ENCODE results near the gene HIRA. TPM values are rescaled to one million over a fixed set of nuclear protein-coding genes. Genes with fewer than 3 reads are reported as not detected.

The HIRA gene
- total and polyA plus RNA-seq, 9 of the 15 experiments (the other 6 are each of a cell fraction or from before 2014, with no cell fraction given): 0.96 to 132 (median 58.4) TPM

DNA sequence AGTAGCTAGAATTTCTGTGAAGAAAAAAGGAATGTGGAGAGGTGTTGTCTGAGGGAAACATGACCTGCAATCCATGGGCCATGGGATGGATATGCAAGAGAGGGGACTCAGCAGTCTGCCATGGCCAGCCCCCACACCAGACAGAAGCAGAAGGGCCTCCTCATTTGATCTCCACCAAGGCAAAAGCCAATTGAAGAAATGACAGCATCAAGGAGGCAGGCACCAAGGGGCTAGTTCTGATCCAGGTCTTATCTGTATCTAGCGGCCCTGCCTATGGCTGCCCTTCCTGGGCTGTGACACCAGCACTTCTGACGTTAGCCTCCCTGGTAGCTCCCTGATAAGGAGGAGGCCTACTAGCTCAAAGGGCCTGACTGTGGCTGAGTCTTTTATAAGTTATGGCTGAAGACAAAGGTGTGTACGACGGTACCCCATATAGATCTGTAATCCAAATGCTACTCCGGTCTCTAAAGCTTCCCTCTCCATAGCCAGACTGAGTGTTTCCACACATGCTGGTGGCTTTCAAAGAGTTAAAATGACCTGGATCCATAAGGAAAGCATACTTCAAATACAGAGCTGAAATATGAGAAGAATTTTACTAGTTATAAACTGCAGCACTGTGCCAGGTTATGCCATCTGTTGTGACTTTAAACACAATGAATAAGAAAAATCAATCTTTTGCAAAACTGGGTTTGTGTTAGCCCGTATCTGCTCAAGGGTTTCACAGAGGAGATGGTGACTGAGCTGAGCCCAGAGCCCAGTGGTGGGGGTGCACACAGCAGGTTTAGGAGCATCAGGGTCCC, 34.4 kb downstream of the HIRA start (continued):
- TF ChIP-seq, protein P1, sequence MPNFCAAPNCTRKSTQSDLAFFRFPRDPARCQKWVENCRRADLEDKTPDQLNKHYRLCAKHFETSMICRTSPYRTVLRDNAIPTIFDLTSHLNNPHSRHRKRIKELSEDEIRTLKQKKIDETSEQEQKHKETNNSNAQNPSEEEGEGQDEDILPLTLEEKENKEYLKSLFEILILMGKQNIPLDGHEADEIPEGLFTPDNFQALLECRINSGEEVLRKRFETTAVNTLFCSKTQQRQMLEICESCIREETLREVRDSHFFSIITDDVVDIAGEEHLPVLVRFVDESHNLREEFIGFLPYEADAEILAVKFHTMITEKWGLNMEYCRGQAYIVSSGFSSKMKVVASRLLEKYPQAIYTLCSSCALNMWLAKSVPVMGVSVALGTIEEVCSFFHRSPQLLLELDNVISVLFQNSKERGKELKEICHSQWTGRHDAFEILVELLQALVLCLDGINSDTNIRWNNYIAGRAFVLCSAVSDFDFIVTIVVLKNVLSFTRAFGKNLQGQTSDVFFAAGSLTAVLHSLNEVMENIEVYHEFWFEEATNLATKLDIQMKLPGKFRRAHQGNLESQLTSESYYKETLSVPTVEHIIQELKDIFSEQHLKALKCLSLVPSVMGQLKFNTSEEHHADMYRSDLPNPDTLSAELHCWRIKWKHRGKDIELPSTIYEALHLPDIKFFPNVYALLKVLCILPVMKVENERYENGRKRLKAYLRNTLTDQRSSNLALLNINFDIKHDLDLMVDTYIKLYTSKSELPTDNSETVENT (CRISPR knock-in tag; IDR thresholded peaks at IDR 0.05): peak; percentile 27; the same call in 1 of the 2 replicates
- TF ChIP-seq ZNF695 (CRISPR knock-in tag; IDR thresholded peaks at IDR 0.05) (no peak), BACH1 (tag; IDR thresholded peaks at IDR 0.05) (peak; percentile 69), CHD2 (IDR thresholded peaks at IDR 0.05; ENCODE audit: low read depth, low read length) (0 out of 2 replicates have a peak, but pooled peaks have one; percentile 51), CXXC5 (CRISPR knock-in tag; IDR thresholded peaks at IDR 0.05) (peak; percentile 98), E2F3 (CRISPR knock-in tag; IDR thresholded peaks at IDR 0.05) (no peak), ARHGAP35 (IDR thresholded peaks at IDR 0.05; ENCODE audit: partially characterized antibody) (no peak), MEF2A (IDR thresholded peaks at IDR 0.05; ENCODE audit: control insufficient read depth, low read depth, low read length) (no peak), ATF3 (IDR thresholded peaks at IDR 0.05) (no peak), ATF3 (CRISPR knock-in tag; conservative IDR thresholded peaks at IDR 0.05) (peak; percentile 94), ZNF23 (CRISPR knock-in tag; IDR thresholded peaks at IDR 0.05) (0 out of 2 replicates have a peak, but pooled peaks have one; percentile 29), NFE2L1 (tag; IDR thresholded peaks at IDR 0.05; ENCODE audit: borderline replicate concordance, low read depth) (no peak), POLR2A (conservative IDR thresholded peaks at IDR 0.05) (no peak), ZNF239 (CRISPR knock-in tag; IDR thresholded peaks at IDR 0.05) (peak; percentile 94), HSF4 (CRISPR knock-in tag; IDR thresholded peaks at IDR 0.05; ENCODE audit: borderline replicate concordance) (peak; percentile 68), SAFB (IDR thresholded peaks at IDR 0.05; ENCODE audit: borderline replicate concordance, low read depth, low read length) (no peak), ZNF3 (CRISPR knock-in tag; IDR thresholded peaks at IDR 0.05) (no peak)
- TF ChIP-seq, protein P2, sequence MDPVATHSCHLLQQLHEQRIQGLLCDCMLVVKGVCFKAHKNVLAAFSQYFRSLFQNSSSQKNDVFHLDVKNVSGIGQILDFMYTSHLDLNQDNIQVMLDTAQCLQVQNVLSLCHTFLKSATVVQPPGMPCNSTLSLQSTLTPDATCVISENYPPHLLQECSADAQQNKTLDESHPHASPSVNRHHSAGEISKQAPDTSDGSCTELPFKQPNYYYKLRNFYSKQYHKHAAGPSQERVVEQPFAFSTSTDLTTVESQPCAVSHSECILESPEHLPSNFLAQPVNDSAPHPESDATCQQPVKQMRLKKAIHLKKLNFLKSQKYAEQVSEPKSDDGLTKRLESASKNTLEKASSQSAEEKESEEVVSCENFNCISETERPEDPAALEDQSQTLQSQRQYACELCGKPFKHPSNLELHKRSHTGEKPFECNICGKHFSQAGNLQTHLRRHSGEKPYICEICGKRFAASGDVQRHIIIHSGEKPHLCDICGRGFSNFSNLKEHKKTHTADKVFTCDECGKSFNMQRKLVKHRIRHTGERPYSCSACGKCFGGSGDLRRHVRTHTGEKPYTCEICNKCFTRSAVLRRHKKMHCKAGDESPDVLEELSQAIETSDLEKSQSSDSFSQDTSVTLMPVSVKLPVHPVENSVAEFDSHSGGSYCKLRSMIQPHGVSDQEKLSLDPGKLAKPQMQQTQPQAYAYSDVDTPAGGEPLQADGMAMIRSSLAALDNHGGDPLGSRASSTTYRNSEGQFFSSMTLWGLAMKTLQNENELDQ (CRISPR knock-in tag; IDR thresholded peaks at IDR 0.05; ENCODE audit: borderline replicate concordance): no peak
- TF ChIP-seq, protein P3, sequence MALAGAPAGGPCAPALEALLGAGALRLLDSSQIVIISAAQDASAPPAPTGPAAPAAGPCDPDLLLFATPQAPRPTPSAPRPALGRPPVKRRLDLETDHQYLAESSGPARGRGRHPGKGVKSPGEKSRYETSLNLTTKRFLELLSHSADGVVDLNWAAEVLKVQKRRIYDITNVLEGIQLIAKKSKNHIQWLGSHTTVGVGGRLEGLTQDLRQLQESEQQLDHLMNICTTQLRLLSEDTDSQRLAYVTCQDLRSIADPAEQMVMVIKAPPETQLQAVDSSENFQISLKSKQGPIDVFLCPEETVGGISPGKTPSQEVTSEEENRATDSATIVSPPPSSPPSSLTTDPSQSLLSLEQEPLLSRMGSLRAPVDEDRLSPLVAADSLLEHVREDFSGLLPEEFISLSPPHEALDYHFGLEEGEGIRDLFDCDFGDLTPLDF (CRISPR knock-in tag; IDR thresholded peaks at IDR 0.05): peak; percentile 75; the same call in 1 of the 2 replicates
- TF ChIP-seq, protein P4, sequence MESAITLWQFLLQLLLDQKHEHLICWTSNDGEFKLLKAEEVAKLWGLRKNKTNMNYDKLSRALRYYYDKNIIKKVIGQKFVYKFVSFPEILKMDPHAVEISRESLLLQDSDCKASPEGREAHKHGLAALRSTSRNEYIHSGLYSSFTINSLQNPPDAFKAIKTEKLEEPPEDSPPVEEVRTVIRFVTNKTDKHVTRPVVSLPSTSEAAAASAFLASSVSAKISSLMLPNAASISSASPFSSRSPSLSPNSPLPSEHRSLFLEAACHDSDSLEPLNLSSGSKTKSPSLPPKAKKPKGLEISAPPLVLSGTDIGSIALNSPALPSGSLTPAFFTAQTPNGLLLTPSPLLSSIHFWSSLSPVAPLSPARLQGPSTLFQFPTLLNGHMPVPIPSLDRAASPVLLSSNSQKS (CRISPR knock-in tag; IDR thresholded peaks at IDR 0.05): no peak; the same call in 1 of the 2 replicates
